SK-N-SH (cell line): ENCODE results near the gene FAM135A.

Experiments used
- CTCF ChIP-seq: fragments of 200-600 bp; sonication (generic); IDR thresholded peaks from 2 replicates; pipeline ENCODE4 v1.6.1; 2017; ENCODE audit warnings: antibody characterized with exemption, mild to moderate bottlenecking, moderate library complexity
- EP300 ChIP-seq, 2 experiments: IDR thresholded peaks; 2 replicates each; pipeline versions ENCODE4 v1.4.0 to v1.6.1; 2012; ENCODE audit warnings: borderline replicate concordance in 1 of 2, low read depth in 1 of 2, low read length in 1 of 2
- EZH2phosphoT487 ChIP-seq: fragments of 200-600 bp; sonication (generic); IDR thresholded peaks from 2 replicates; pipeline ENCODE4 v1.6.1; 2017; ENCODE audit warnings: low read depth, mixed run types, mild to moderate bottlenecking, antibody characterized with exemption, moderate library complexity, borderline replicate concordance
- FOXJ3 ChIP-seq: sonication (generic); formaldehyde crosslinking; IDR thresholded peaks from 2 replicates; pipeline ENCODE4 v1.5.1; 2020; ENCODE audit warnings: mild to moderate bottlenecking, missing genetic modification reagents
- FOXM1 ChIP-seq: IDR thresholded peaks from 2 replicates; pipeline ENCODE4 v1.4.0; 2012; ENCODE audit warnings: low read depth, mild to moderate bottlenecking
- NRF1 ChIP-seq: IDR thresholded peaks from 2 replicates; pipeline ENCODE4 v1.6.1; 2012; ENCODE audit warnings: low read depth, mild to moderate bottlenecking, low read length
- PBX3 ChIP-seq: IDR thresholded peaks from 2 replicates; pipeline ENCODE4; 2012
- POLR2AphosphoS5 ChIP-seq: IDR thresholded peaks from 2 replicates; pipeline ENCODE4 v1.6.1; 2012; ENCODE audit warnings: low read depth, low read length
- RFX5 ChIP-seq: IDR thresholded peaks from 2 replicates; pipeline ENCODE4 v1.6.1; 2012; ENCODE audit warnings: mild to moderate bottlenecking, improper control_type of control experiment, low read length
- RXRA ChIP-seq: IDR thresholded peaks from 2 replicates; pipeline ENCODE4 v1.4.0; 2012; ENCODE audit warnings: low read depth, mild to moderate bottlenecking, borderline replicate concordance
- SIN3A ChIP-seq: IDR thresholded peaks from 2 replicates; pipeline ENCODE4 v1.6.1; 2012; ENCODE audit warnings: low read depth, mild to moderate bottlenecking, low read length, moderate library complexity, borderline replicate concordance
- USF2 ChIP-seq: fragments of 150-350 bp; IDR thresholded peaks from 2 replicates; pipeline ENCODE4 v1.6.1; 2017; ENCODE audit warnings: antibody characterized with exemption, low read length, low read depth, borderline replicate concordance
- TF ChIP-seq, protein P1 (sequence below): IDR thresholded peaks from 2 replicates; pipeline ENCODE4 v1.4.0; 2012; ENCODE audit warnings: low read depth, borderline replicate concordance

- TF ChIP-seq CTCF (no peak), FOXJ3 (CRISPR knock-in tag) (no peak), EP300 (IDR thresholded peaks at IDR 0.05; ENCODE audit: borderline replicate concordance in 1 of 2, low read depth in 1 of 2, low read length in 1 of 2) (no peak), NRF1 (no peak), RFX5 (no peak), PBX3 (no peak), EZH2phosphoT487 (no peak), FOXM1 (no peak), POLR2AphosphoS5 (no peak), USF2 (no peak), SIN3A (no peak), RXRA (no peak)
- TF ChIP-seq, protein P1, sequence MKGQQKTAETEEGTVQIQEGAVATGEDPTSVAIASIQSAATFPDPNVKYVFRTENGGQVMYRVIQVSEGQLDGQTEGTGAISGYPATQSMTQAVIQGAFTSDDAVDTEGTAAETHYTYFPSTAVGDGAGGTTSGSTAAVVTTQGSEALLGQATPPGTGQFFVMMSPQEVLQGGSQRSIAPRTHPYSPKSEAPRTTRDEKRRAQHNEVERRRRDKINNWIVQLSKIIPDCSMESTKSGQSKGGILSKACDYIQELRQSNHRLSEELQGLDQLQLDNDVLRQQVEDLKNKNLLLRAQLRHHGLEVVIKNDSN: no peak
Measured at GRCh38 chr6:70551566-70551965, 138.3 kb downstream of the FAM135A start.
